SK-N-SH (cell line): ENCODE data around the gene EHD3. TPM values are rescaled to one million over a fixed set of nuclear protein-coding genes. Genes with fewer than 3 reads are reported as not detected.

Source experiments
- CTCF ChIA-PET: fragments of 300-600, 350-600 bp; formaldehyde crosslinking; extraction: SDS; loops from one replicate; lab custom pipeline; 2021; lab: Yijun Ruan, JAX
- POLR2A ChIA-PET: fragments of 350-600 bp; sonication (Branson Sonifier 250); formaldehyde crosslinking; extraction: SDS; loops from one replicate; lab custom pipeline; 2020; ENCODE audit warnings: antibody characterized with exemption, inconsistent platforms; lab: Yijun Ruan, JAX
- DNase-seq: peaks from one replicate; pipeline ENCODE4 v3.0.0; 2012
- H2AFZ ChIP-seq: fragments of 200-600 bp; sonication (generic); 2 replicates; pipeline ENCODE4 v1.8.1; 2016; ENCODE audit warnings: antibody characterized with exemption, mild to moderate bottlenecking, low read depth
- H3F3A ChIP-seq: fragments of 200-600 bp; sonication (generic); replicated peaks from 2 replicates; pipeline ENCODE3; 2016; ENCODE audit warnings: antibody characterized with exemption, mild to moderate bottlenecking; ENCODE audit not compliant: insufficient read depth
- H3K27ac ChIP-seq, 2 experiments: fragments of 200-500 bp in 1 of 2; fragments of 200-600 bp in 1 of 2; sonication (Bioruptor generic) in 1 of 2; sonication (generic), shearing (Covaris generic) in 1 of 2; 2 replicates each; pipeline versions ENCODE4 v1.5.1 to v1.6.1; 2014 to 2016; ENCODE audit warnings: low read depth in 2 of 2, inconsistent platforms in 1 of 2, low read length in 1 of 2, mild to moderate bottlenecking in 1 of 2, mixed read lengths in 1 of 2
- H3K27me3 ChIP-seq: fragments of 200-600 bp; sonication (generic), shearing (Covaris generic); 2 replicates; pipeline ENCODE4 v1.6.1; 2016; ENCODE audit warnings: mixed run types; ENCODE audit not compliant: insufficient read depth
- H3K36me3 ChIP-seq, 2 experiments: fragments of 200-500 bp in 1 of 2; fragments of 200-600 bp in 1 of 2; sonication (Bioruptor generic) in 1 of 2; sonication (generic) in 1 of 2; replicated peaks in 1 of 2; 2 replicates each; pipeline versions ENCODE3 to v1.5.1; 2014 to 2016; ENCODE audit warnings: low read length in 1 of 2, mild to moderate bottlenecking in 1 of 2; ENCODE audit not compliant: insufficient read depth in 2 of 2, control insufficient read depth in 1 of 2
- H3K4me1 ChIP-seq, 2 experiments: fragments of 200-500 bp in 1 of 2; fragments of 200-600 bp in 1 of 2; sonication (Bioruptor generic) in 1 of 2; sonication (generic), shearing (Covaris generic) in 1 of 2; 2 replicates each; pipeline versions ENCODE4 v1.5.1 to v1.6.1; 2014 to 2016; ENCODE audit warnings: low read depth in 1 of 2, low read length in 1 of 2, mixed run types in 1 of 2; ENCODE audit not compliant: insufficient read depth in 2 of 2, control insufficient read depth in 1 of 2
- H3K4me2 ChIP-seq: fragments of 200-600 bp; sonication (generic), shearing (Covaris generic); 2 replicates; pipeline ENCODE4 v1.6.1; 2017; ENCODE audit warnings: mixed run types
- H3K4me3 ChIP-seq, 2 experiments: fragments of 200-500 bp in 1 of 2; fragments of 200-600 bp in 1 of 2; sonication (Bioruptor generic) in 1 of 2; sonication (generic), shearing (Covaris generic) in 1 of 2; 2 replicates each; pipeline versions ENCODE4 v1.5.1 to v1.8.1; 2014 to 2016; ENCODE audit warnings: low read depth in 2 of 2, inconsistent platforms in 1 of 2, low read length in 1 of 2, mild to moderate bottlenecking in 1 of 2, mixed read lengths in 1 of 2, moderate library complexity in 1 of 2
- H3K79me2 ChIP-seq: fragments of 200-600 bp; sonication (generic); 2 replicates; pipeline ENCODE4 v1.8.1; 2017; ENCODE audit warnings: mild to moderate bottlenecking; ENCODE audit not compliant: insufficient read depth
- H3K9ac ChIP-seq: fragments of 200-600 bp; sonication (generic); 2 replicates; pipeline ENCODE4 v1.6.1; 2017; ENCODE audit warnings: mixed run types
- H3K9me2 ChIP-seq: fragments of 200-600 bp; sonication (generic); 2 replicates; pipeline ENCODE4 v1.6.1; 2017; ENCODE audit warnings: mixed run types
- H3K9me3 ChIP-seq: fragments of 200-600 bp; sonication (generic); 2 replicates; pipeline ENCODE4 v1.6.1; 2017; ENCODE audit warnings: mixed run types, mild to moderate bottlenecking, moderate library complexity
- H4K20me1 ChIP-seq: fragments of 200-600 bp; sonication (generic); 2 replicates; pipeline ENCODE4 v1.6.1; 2017; ENCODE audit warnings: mild to moderate bottlenecking, mixed run types; ENCODE audit not compliant: insufficient read depth
- CHD2 ChIP-seq: fragments of 150-350 bp; IDR thresholded peaks from 2 replicates; pipeline ENCODE4 v1.6.1; 2018; ENCODE audit warnings: low read length; ENCODE audit not compliant: partially characterized antibody
- ELF1 ChIP-seq: IDR thresholded peaks from 2 replicates; pipeline ENCODE4 v1.4.0; 2012
- EZH2phosphoT487 ChIP-seq: fragments of 200-600 bp; sonication (generic); IDR thresholded peaks from 2 replicates; pipeline ENCODE4 v1.6.1; 2017; ENCODE audit warnings: low read depth, mixed run types, mild to moderate bottlenecking, antibody characterized with exemption, moderate library complexity, borderline replicate concordance
- GATA2 ChIP-seq: sonication (generic); formaldehyde crosslinking; IDR thresholded peaks from 2 replicates; pipeline ENCODE4 v1.5.0; 2020; ENCODE audit warnings: mild to moderate bottlenecking, missing genetic modification reagents
- JUND ChIP-seq: IDR thresholded peaks from 2 replicates; pipeline ENCODE4 v1.4.0; 2012
- REST ChIP-seq: IDR thresholded peaks from 2 replicates; pipeline ENCODE4 v1.6.1; 2012; ENCODE audit warnings: mild to moderate bottlenecking, low read depth, low read length, moderate library complexity
- RXRA ChIP-seq: IDR thresholded peaks from 2 replicates; pipeline ENCODE4 v1.4.0; 2012; ENCODE audit warnings: low read depth, mild to moderate bottlenecking, borderline replicate concordance
- SMC3 ChIP-seq: IDR thresholded peaks from 2 replicates; pipeline ENCODE4 v1.6.1; 2012; ENCODE audit warnings: low read depth, low read length, improper control_type of control experiment
- TEAD4 ChIP-seq: IDR thresholded peaks from 2 replicates; pipeline ENCODE4 v1.4.0; 2012; ENCODE audit warnings: mild to moderate bottlenecking, borderline replicate concordance; ENCODE audit not compliant: insufficient read depth
- USF1 ChIP-seq: IDR thresholded peaks from 2 replicates; pipeline ENCODE4 v1.4.0; 2012; ENCODE audit warnings: low read depth, borderline replicate concordance
- WGBS: methylation state at CpG from one replicate; pipeline ENCODE4 v1.1.6; 2017; ENCODE audit warnings: low lambda C conversion rate; 5-methylcytosine and 5-hydroxymethylcytosine counted together
- polyA plus RNA-seq, 3 experiments: library from polyadenylated mRNA; depleted of rRNA; stranded (reverse); fragments of >200 nt; gene quantifications; 2 replicates each; pipeline ENCODE4 v1.2.3, GENCODE V29; 2012
- TF ChIP-seq, protein P1 (sequence below): IDR thresholded peaks from 2 replicates; pipeline ENCODE4 v1.4.0; 2012; ENCODE audit warnings: low read depth

EHD3 gene
- polyA plus RNA-seq, 1 of the 3 experiments (the other 2 are of a cell fraction), result 45.4 TPM

DNA sequence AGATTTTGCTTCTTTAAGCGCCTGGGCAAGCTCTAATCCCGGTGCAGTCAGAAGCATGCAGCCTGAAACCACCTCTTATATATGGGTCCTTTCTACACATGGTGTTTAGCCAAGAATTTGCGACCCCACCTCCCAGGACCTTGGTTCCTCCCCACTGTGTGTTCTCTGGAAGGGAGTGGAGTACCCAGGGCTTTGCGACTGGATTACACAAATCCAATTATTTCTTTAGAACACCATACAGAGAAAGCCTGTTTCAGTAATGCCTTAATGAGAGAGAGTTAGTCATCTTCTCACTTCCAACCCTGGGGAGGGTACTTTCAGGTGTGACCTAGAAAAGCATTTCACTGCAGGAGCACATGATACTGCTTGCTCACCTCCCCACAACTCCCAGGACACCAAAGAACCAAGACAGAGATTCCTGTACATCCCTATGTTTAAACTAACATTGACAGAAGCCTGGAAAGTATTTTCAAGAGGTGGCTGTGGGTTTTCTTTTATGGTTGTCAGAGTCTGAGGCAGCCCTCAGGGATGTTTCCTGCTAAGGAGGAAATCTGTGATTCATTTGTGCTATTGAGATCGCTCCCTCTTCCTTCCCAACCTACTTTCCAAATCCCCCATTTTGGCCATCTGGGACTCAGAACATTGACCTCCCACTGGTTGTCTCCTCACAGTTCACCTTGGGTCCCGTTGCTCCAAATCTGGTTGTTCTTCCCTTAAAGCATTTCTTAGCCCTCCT, 16.3 kb upstream of the EHD3 start, which contains the start of gene CAPN14:
Gene CAPN14 (minus strand): TSS at position 51 of the 736 bp plus-strand sequence. CDS start 12,068 bp downstream, outside the sequence.
- Histone ChIP-seq H3K27me3 (peaks cover 21% of the 10 kb centered on the region), H3K9me2 (no peaks in the 10 kb centered on the region), H4K20me1 (no peaks in the 10 kb centered on the region), H2AFZ (no peak within 1 kb of the TSS), H3F3A (no peaks in the 10 kb centered on the region), H3K79me2 (no peaks in the 10 kb centered on the region), H3K36me3 (no peaks in the 10 kb centered on the region), H3K4me3 (no peak within 1 kb of the TSS), H3K4me2 (no peak within 1 kb of the TSS), H3K9ac (no peak within 1 kb of the TSS), H3K27ac (no peak within 1 kb of the TSS), H3K4me1 (peaks cover 0 to 8% of the 10 kb centered on the region in 2 experiments; a peak in 1 of 4 replicates), H3K9me3 (no peaks in the 10 kb centered on the region)
- ChIA-PET CTCF (interaction anchor here (1.0 to 1.7 kb wide), 3 partner anchors 16 to 79 kb away, joined by 4 to 12 read pairs (median 5); partner anchors contain the start of genes EHD3 and GALNT14), POLR2A (no interaction called here)
- no peak for DNase-seq
- TF ChIP-seq GATA2 (no peak), EZH2phosphoT487 (no peak), USF1 (no peak), CHD2 (no peak), RXRA (no peak), JUND (no peak), ELF1 (no peak), SMC3 (no peak), REST (no peak), TEAD4 (no peak)
- TF ChIP-seq, protein P1, sequence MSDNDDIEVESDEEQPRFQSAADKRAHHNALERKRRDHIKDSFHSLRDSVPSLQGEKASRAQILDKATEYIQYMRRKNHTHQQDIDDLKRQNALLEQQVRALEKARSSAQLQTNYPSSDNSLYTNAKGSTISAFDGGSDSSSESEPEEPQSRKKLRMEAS, result no peak
- 56% methylated on average over 6 of the region's 6 CpGs for WGBS
